Prostate gland (tissue), 2 donors: ENCODE measurements around the gene GNA15.

Source experiments
- POLR2A ChIP-seq: fragments of 450-650 bp; IDR thresholded peaks from one replicate; pipeline ENCODE4 v1.6.1; 2016; ENCODE audit warnings: antibody characterized with exemption, mild to moderate bottlenecking
- POLR2AphosphoS5 ChIP-seq: sonication (generic); formaldehyde crosslinking; IDR thresholded peaks from one replicate; pipeline ENCODE4 v1.6.1; 2017; ENCODE audit warnings: antibody characterized with exemption
- TF ChIP-seq, protein P1 (sequence below), 4 experiments: fragments of 200-600 bp in 2 of 4; fragments of 450-650 bp in 2 of 4; sonication (generic) in 2 of 4; IDR thresholded peaks; 1 replicate in 3 of 4; 2 replicates in 1 of 4; pipeline ENCODE4 v1.5.1; 2016 to 2019; ENCODE audit warnings: antibody characterized with exemption in 4 of 4, mild to moderate bottlenecking in 2 of 4, moderate library complexity in 2 of 4

DNA sequence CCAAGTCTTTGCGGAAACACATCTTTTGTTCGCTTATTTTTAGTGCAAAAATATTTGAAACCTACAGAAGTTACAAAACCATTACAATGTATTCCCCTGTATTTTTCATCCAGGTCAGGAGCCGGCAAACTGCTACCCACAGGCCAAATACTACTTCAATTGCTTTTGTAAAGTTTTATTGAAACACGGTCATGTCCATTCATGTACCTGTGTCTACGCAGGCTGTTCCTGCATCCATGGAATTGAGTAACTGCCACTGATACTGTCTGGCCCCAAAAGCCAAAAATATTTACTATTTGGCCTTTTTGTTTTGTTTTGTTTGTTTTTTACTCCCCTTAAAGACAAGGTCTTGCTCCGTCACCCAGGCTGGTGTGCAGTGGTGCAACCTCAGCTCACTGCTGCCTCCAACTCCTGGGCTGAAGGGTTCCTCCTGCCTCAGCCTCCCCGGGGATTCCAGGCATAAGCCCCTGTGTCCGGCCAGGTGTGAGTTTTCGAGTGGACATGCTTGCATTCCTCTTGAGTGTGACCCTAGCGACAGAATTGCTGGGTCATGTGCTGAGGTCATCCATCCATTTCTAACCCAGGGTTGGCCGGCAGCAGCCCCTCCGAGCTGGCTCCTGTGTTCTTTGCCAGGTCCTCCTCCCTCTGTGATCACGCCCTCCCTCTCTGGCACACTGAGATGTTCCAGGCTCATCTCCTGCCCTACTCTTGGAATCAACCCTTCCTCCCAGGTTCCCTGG lies 31.9 kb downstream of the GNA15 start:
- TF ChIP-seq, protein P1, sequence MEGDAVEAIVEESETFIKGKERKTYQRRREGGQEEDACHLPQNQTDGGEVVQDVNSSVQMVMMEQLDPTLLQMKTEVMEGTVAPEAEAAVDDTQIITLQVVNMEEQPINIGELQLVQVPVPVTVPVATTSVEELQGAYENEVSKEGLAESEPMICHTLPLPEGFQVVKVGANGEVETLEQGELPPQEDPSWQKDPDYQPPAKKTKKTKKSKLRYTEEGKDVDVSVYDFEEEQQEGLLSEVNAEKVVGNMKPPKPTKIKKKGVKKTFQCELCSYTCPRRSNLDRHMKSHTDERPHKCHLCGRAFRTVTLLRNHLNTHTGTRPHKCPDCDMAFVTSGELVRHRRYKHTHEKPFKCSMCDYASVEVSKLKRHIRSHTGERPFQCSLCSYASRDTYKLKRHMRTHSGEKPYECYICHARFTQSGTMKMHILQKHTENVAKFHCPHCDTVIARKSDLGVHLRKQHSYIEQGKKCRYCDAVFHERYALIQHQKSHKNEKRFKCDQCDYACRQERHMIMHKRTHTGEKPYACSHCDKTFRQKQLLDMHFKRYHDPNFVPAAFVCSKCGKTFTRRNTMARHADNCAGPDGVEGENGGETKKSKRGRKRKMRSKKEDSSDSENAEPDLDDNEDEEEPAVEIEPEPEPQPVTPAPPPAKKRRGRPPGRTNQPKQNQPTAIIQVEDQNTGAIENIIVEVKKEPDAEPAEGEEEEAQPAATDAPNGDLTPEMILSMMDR (IDR thresholded peaks at IDR 0.05), result no peak
- no peak for TF ChIP-seq POLR2A
- TF ChIP-seq POLR2AphosphoS5, result no peak
